ENCODE results near the gene BTBD16. TPM values are rescaled to one million over a fixed set of nuclear protein-coding genes. Genes with fewer than 3 reads are reported as not detected.

BTBD16 gene
- total and polyA plus RNA-seq, 4 donors, result 0.42 to 2.8 (median 1.8) TPM

GRCh38 chr10:122224159-122224558, 46.9 kb upstream of the BTBD16 start:
- Histone ChIP-seq H3K9ac (ENCODE audit: low read depth in 1 of 2, low read length in 2 of 2) (no peak overlapping the region), H3K27me3 (ENCODE audit: control insufficient read depth in 4 of 4, insufficient read depth in 4 of 4, low read length in 3 of 4) (no peaks in the 10 kb centered on the region), H3K36me3 (ENCODE audit: control insufficient read depth in 4 of 4, insufficient read depth in 3 of 4, low read depth in 1 of 4, low read length in 3 of 4) (peaks cover 3 to 53% (median 18%) of the 10 kb centered on the region in 4 donors), H3K4me3 (ENCODE audit: low read depth in 1 of 3, low read length in 3 of 3) (no peak overlapping the region), H3K27ac (ENCODE audit: low read depth in 1 of 2, low read length in 2 of 2) (no peak overlapping the region), H3K9me3 (ENCODE audit: control insufficient read depth in 4 of 4, low read length in 3 of 4) (no peaks in the 10 kb centered on the region), H3K4me1 (ENCODE audit: control insufficient read depth in 4 of 4, insufficient read depth in 4 of 4, low read length in 3 of 4) (no peaks in the 10 kb centered on the region)
- WGBS, result 96% methylated on average over 9 of the region's 9 CpGs
- TF ChIP-seq, protein P1, sequence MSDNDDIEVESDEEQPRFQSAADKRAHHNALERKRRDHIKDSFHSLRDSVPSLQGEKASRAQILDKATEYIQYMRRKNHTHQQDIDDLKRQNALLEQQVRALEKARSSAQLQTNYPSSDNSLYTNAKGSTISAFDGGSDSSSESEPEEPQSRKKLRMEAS (IDR thresholded peaks at IDR 0.05), result no peak
- TF ChIP-seq TAF1 (conservative IDR thresholded peaks at IDR 0.05), result no peak
- TF ChIP-seq RAD21 (IDR thresholded peaks at IDR 0.05), result no peak
- no peak for TF ChIP-seq FOXA1 (IDR thresholded peaks at IDR 0.05)
- no peak for TF ChIP-seq HNF4G (IDR thresholded peaks at IDR 0.05)
- TF ChIP-seq FOXA2 (IDR thresholded peaks at IDR 0.05), result no peak
- TF ChIP-seq SP1 (IDR thresholded peaks at IDR 0.05), result no peak
- no peak for TF ChIP-seq CTCF (IDR thresholded peaks at IDR 0.05; ENCODE audit: low read depth, low read length, missing input control)
- DNase-seq (ENCODE audit: low spot score), result no peak

DNA sequence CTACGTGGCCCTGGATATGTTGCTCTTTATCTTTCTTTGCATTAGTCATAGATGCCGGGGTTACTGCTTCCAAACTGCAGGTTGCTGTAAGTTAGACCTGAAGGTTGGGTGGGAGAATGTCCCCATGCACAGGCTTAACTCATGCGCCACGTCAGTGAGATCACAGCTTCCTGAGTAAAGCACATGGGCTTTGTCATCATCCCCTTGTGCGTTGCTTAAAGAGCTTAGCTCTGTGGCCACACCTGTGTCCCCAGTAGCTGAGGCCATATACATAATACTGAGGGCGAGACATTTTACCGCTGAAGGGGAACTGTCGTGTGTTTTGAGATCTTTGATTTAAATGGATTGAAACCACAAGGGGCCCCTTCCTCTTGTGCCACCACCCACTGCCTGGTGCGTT, 45.8 kb upstream of the BTBD16 start:
- Histone ChIP-seq H3K4me1 (ENCODE audit: control insufficient read depth in 4 of 4, insufficient read depth in 4 of 4, low read length in 3 of 4) (no peaks in the 10 kb centered on the region), H3K27me3 (ENCODE audit: control insufficient read depth in 4 of 4, insufficient read depth in 4 of 4, low read length in 3 of 4) (no peaks in the 10 kb centered on the region), H3K27ac (ENCODE audit: low read depth in 1 of 2, low read length in 2 of 2) (no peak overlapping the region), H3K9me3 (ENCODE audit: control insufficient read depth in 4 of 4, low read length in 3 of 4) (no peaks in the 10 kb centered on the region), H3K4me3 (ENCODE audit: low read depth in 1 of 3, low read length in 3 of 3) (no peak overlapping the region), H3K9ac (ENCODE audit: low read depth in 1 of 2, low read length in 2 of 2) (no peak overlapping the region), H3K36me3 (ENCODE audit: control insufficient read depth in 4 of 4, insufficient read depth in 3 of 4, low read depth in 1 of 4, low read length in 3 of 4) (peaks cover 3 to 55% (median 18%) of the 10 kb centered on the region in 4 donors)
- DNase-seq (ENCODE audit: low spot score), result no peak
- TF ChIP-seq, protein P1 (IDR thresholded peaks at IDR 0.05), result no peak
- TF ChIP-seq, protein P2, sequence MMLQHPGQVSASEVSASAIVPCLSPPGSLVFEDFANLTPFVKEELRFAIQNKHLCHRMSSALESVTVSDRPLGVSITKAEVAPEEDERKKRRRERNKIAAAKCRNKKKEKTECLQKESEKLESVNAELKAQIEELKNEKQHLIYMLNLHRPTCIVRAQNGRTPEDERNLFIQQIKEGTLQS (IDR thresholded peaks at IDR 0.05), result no peak
- no peak for TF ChIP-seq CTCF (IDR thresholded peaks at IDR 0.05; ENCODE audit: low read depth, low read length, missing input control)
- TF ChIP-seq NR2F2 (IDR thresholded peaks at IDR 0.05), result no peak
- 86% methylated on average over 9 of the region's 9 CpGs for WGBS

DNA sequence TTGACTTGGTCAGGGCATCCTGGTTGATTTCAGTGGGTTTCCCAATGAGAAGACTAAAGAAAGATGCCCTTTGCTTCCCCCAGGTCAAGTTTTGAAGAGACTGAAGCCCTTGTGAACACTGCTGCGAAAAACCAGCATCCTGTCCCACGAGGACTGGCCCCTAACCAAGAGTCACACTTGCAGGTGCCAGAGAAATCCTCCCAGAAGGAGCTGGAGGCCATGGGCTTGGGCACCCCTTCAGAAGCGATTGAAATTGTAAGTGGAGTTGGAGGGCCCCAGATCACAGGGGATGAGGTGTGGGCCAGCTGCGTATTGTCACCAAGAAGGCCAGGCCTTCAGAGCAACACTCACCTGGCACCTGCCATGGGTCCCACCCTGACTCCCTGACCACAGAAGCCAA, 43.3 kb upstream of the BTBD16 start:
- Histone ChIP-seq H3K4me1 (ENCODE audit: control insufficient read depth in 4 of 4, insufficient read depth in 4 of 4, low read length in 3 of 4) (no peaks in the 10 kb centered on the region), H3K27me3 (ENCODE audit: control insufficient read depth in 4 of 4, insufficient read depth in 4 of 4, low read length in 3 of 4) (no peaks in the 10 kb centered on the region), H3K9ac (ENCODE audit: low read depth in 1 of 2, low read length in 2 of 2) (no peak overlapping the region), H3K27ac (ENCODE audit: low read depth in 1 of 2, low read length in 2 of 2) (no peak overlapping the region), H3K36me3 (ENCODE audit: control insufficient read depth in 4 of 4, insufficient read depth in 3 of 4, low read depth in 1 of 4, low read length in 3 of 4) (peaks cover 3 to 50% (median 19%) of the 10 kb centered on the region in 4 donors), H3K9me3 (ENCODE audit: control insufficient read depth in 4 of 4, low read length in 3 of 4) (no peaks in the 10 kb centered on the region), H3K4me3 (ENCODE audit: low read depth in 1 of 3, low read length in 3 of 3) (no peak overlapping the region)
- WGBS, result 93% methylated on average over 4 of the region's 4 CpGs
- no peak for TF ChIP-seq FOXA2 (IDR thresholded peaks at IDR 0.05)
- no peak for DNase-seq (ENCODE audit: low spot score)
